Measurements from ENCODE around the gene PYROXD2.

- TF ChIP-seq ZFP30 (CRISPR knock-in tag; IDR thresholded peaks at IDR 0.05) (no peak), TCF4 (CRISPR knock-in tag; IDR thresholded peaks at IDR 0.05; ENCODE audit: borderline replicate concordance) (no peak), OSR1 (CRISPR knock-in tag; IDR thresholded peaks at IDR 0.05) (no peak), RARB (CRISPR knock-in tag; IDR thresholded peaks at IDR 0.05) (no peak), CSDC2 (CRISPR knock-in tag; IDR thresholded peaks at IDR 0.05) (no peak), CSRNP3 (CRISPR knock-in tag; IDR thresholded peaks at IDR 0.05) (no peak), ZC3H10 (CRISPR knock-in tag; IDR thresholded peaks at IDR 0.05) (no peak), ESRRG (CRISPR knock-in tag; IDR thresholded peaks at IDR 0.05) (no peak), ZNF8 (CRISPR knock-in tag; IDR thresholded peaks at IDR 0.05) (no peak), ARNTL (CRISPR knock-in tag; IDR thresholded peaks at IDR 0.05; ENCODE audit: borderline replicate concordance, low read depth) (no peak), TOX (CRISPR knock-in tag; IDR thresholded peaks at IDR 0.05; ENCODE audit: borderline replicate concordance) (no peak)
Observed at GRCh38 chr10:98376485-98376884, 38.5 kb downstream of the PYROXD2 start.

All from SK-N-SH treated with all-trans-retinoic acid at 6 μM for 48 hours (cell line).